ENCODE measurements around the gene UNC13A.

DNA sequence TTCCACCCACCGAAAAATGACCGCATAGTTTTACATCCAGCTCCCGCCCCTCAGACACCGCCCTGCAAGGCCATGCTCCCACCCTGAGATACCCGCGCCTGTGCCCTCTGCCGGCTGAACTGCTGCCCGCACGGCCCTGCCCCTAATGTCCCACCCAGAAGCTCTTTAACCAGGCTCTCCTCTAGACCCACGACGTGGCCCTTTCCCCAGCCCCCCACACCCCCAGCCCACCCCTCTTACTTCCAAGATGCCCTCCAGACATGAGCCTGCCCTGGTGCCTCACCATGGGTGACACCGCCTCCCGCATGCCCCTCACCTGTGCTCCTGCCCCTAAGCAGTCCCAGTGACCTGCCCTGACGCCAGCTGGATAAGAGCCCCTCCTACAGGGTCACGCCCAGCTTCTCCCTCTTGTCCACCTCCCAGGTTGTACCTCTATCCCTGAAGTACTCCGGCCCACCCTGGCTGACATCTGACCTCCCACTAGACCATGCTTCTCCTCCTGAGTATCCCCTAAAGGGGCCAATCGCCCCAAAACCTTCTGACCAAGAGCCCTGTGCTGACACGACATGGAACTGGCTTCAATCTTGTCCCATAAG lies 81.5 kb downstream of the UNC13A start:
- TF ChIP-seq, protein P1, sequence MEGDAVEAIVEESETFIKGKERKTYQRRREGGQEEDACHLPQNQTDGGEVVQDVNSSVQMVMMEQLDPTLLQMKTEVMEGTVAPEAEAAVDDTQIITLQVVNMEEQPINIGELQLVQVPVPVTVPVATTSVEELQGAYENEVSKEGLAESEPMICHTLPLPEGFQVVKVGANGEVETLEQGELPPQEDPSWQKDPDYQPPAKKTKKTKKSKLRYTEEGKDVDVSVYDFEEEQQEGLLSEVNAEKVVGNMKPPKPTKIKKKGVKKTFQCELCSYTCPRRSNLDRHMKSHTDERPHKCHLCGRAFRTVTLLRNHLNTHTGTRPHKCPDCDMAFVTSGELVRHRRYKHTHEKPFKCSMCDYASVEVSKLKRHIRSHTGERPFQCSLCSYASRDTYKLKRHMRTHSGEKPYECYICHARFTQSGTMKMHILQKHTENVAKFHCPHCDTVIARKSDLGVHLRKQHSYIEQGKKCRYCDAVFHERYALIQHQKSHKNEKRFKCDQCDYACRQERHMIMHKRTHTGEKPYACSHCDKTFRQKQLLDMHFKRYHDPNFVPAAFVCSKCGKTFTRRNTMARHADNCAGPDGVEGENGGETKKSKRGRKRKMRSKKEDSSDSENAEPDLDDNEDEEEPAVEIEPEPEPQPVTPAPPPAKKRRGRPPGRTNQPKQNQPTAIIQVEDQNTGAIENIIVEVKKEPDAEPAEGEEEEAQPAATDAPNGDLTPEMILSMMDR (IDR thresholded peaks at IDR 0.05) = no peak
- TF ChIP-seq POLR2A (IDR thresholded peaks at IDR 0.05) = no peak
